ENCODE results near the gene CDH7. TPM values are rescaled to one million over a fixed set of nuclear protein-coding genes. Genes with fewer than 3 reads are reported as not detected.

Gene CDH7
- total and polyA plus RNA-seq, 2 experiments from 2014 or later: 2.8 to 3.7 TPM

GRCh38 chr18:65761636-65762295 is 11.0 kb downstream of the CDH7 start:
- no peak for DNase-seq (ENCODE audit: low spot score)
- Histone ChIP-seq H3K4me1 (ENCODE audit: insufficient read depth) (no peaks in the 10 kb centered on the region), H2AFZ (no peak overlapping the region), H3K36me3 (replicated peaks; ENCODE audit: insufficient read depth, low read depth) (no peaks in the 10 kb centered on the region), H3K4me2 (no peak overlapping the region), H3K79me2 (no peaks in the 10 kb centered on the region), H3K9me3 (ENCODE audit: low read depth) (no peaks in the 10 kb centered on the region), H3K4me3 (no peak overlapping the region), H4K20me1 (ENCODE audit: insufficient read depth, poor library complexity, severe bottlenecking) (no peaks in the 10 kb centered on the region), H3K27ac (no peak overlapping the region), H3K27me3 (no peaks in the 10 kb centered on the region), H3K9me2 (replicated peaks; ENCODE audit: insufficient read depth) (no peaks in the 10 kb centered on the region)
- TF ChIP-seq EZH2phosphoT487 (IDR thresholded peaks at IDR 0.05; ENCODE audit: low read depth, severe bottlenecking, unreplicated experiment): no peak
- no peak for TF ChIP-seq CTCF (IDR thresholded peaks at IDR 0.05; ENCODE audit: poor library complexity)
- TF ChIP-seq EZH2 (IDR thresholded peaks at IDR 0.05; ENCODE audit: borderline replicate concordance): no peak
- 81% methylated on average over 3 of the region's 3 CpGs for WGBS (ENCODE audit: low lambda C conversion rate, missing lambda C conversion rate)

GRCh38 chr18:65762556-65762955 is 11.7 kb downstream of the CDH7 start:
- Histone ChIP-seq H3K79me2 (no peaks in the 10 kb centered on the region), H2AFZ (no peak overlapping the region), H4K20me1 (ENCODE audit: insufficient read depth, poor library complexity, severe bottlenecking) (no peaks in the 10 kb centered on the region), H3K9me2 (replicated peaks; ENCODE audit: insufficient read depth) (no peaks in the 10 kb centered on the region), H3K4me3 (no peak overlapping the region), H3K4me2 (no peak overlapping the region), H3K27ac (no peak overlapping the region), H3K9me3 (ENCODE audit: low read depth) (no peaks in the 10 kb centered on the region), H3K27me3 (no peaks in the 10 kb centered on the region), H3K36me3 (replicated peaks; ENCODE audit: insufficient read depth, low read depth) (no peaks in the 10 kb centered on the region), H3K4me1 (ENCODE audit: insufficient read depth) (no peaks in the 10 kb centered on the region)
- DNase-seq (ENCODE audit: low spot score): no peak
- WGBS (ENCODE audit: low lambda C conversion rate, missing lambda C conversion rate): 46% methylated on average over 2 of the region's 2 CpGs
- TF ChIP-seq EZH2phosphoT487 (IDR thresholded peaks at IDR 0.05; ENCODE audit: low read depth, severe bottlenecking, unreplicated experiment): no peak

GRCh38 chr18:65767406-65767805 is 16.6 kb downstream of the CDH7 start:
- 54% methylated on average over 2 of the region's 2 CpGs for WGBS (ENCODE audit: low lambda C conversion rate, missing lambda C conversion rate)
- Histone ChIP-seq H4K20me1 (ENCODE audit: insufficient read depth, poor library complexity, severe bottlenecking) (no peaks in the 10 kb centered on the region), H3K4me2 (no peak overlapping the region), H3K4me1 (ENCODE audit: insufficient read depth) (peaks cover 7% of the 10 kb centered on the region), H3K9me2 (replicated peaks; ENCODE audit: insufficient read depth) (no peaks in the 10 kb centered on the region), H3K36me3 (replicated peaks; ENCODE audit: insufficient read depth, low read depth) (no peaks in the 10 kb centered on the region), H2AFZ (no peak overlapping the region), H3K9me3 (ENCODE audit: low read depth) (no peaks in the 10 kb centered on the region), H3K27ac (no peak overlapping the region), H3K79me2 (no peaks in the 10 kb centered on the region), H3K4me3 (no peak overlapping the region), H3K27me3 (no peaks in the 10 kb centered on the region)
- TF ChIP-seq EZH2phosphoT487 (IDR thresholded peaks at IDR 0.05; ENCODE audit: low read depth, severe bottlenecking, unreplicated experiment): no peak
- no peak for TF ChIP-seq EZH2 (IDR thresholded peaks at IDR 0.05; ENCODE audit: borderline replicate concordance)
- no peak for TF ChIP-seq CTCF (IDR thresholded peaks at IDR 0.05; ENCODE audit: poor library complexity)
- DNase-seq (ENCODE audit: low spot score): no peak

- Histone ChIP-seq H3K79me2 (no peaks in the 10 kb centered on the region), H4K20me1 (ENCODE audit: insufficient read depth, poor library complexity, severe bottlenecking) (no peaks in the 10 kb centered on the region), H3K27me3 (no peaks in the 10 kb centered on the region), H3K9me3 (ENCODE audit: low read depth) (no peaks in the 10 kb centered on the region), H3K4me3 (no peak overlapping the region), H2AFZ (no peak overlapping the region), H3K36me3 (replicated peaks; ENCODE audit: insufficient read depth, low read depth) (no peaks in the 10 kb centered on the region), H3K9me2 (replicated peaks; ENCODE audit: insufficient read depth) (no peaks in the 10 kb centered on the region), H3K4me1 (ENCODE audit: insufficient read depth) (peaks cover 7% of the 10 kb centered on the region), H3K4me2 (peak overlapping the region; percentile 0), H3K27ac (peak overlapping the region; percentile 63)
- WGBS (ENCODE audit: low lambda C conversion rate, missing lambda C conversion rate): 66% methylated on average over 15 of the region's 15 CpGs
- no peak for TF ChIP-seq CTCF (IDR thresholded peaks at IDR 0.05; ENCODE audit: poor library complexity)
- no peak for TF ChIP-seq EZH2 (IDR thresholded peaks at IDR 0.05; ENCODE audit: borderline replicate concordance)
- TF ChIP-seq EZH2phosphoT487 (IDR thresholded peaks at IDR 0.05; ENCODE audit: low read depth, severe bottlenecking, unreplicated experiment): no peak
- peak; percentile 64 for DNase-seq (ENCODE audit: low spot score)
Measured at GRCh38 chr18:65768120-65768778, 17.4 kb downstream of the CDH7 start.

Data from hepatocyte (in vitro differentiated cells).